RCC 7860 (cell line): ENCODE data around the gene RPS6KA3.

Source experiments
- DNase-seq: peaks from one replicate; pipeline ENCODE4 v3.0.0-alpha.2; 2015; ENCODE audit warnings: low spot score
- FAIRE-seq: peaks from 2 replicates; lab custom pipeline; 2012; peaks lifted over from hg19 to GRCh38; lab: Jason Lieb, UNC

The RPS6KA3 gene

GRCh38 chrX:20111271-20111670 is 155.4 kb downstream of the RPS6KA3 start:
- FAIRE-seq: no peak
- DNase-seq: no peak

- DNase-seq (no peak), FAIRE-seq (no peak)
Measured at GRCh38 chrX:20101934-20102581, 164.7 kb downstream of the RPS6KA3 start.
